ENCODE results near the gene TOP2A. TPM values are rescaled to one million over a fixed set of nuclear protein-coding genes. Genes with fewer than 3 reads are reported as not detected.

TOP2A gene
- total RNA-seq, 4 donors from 2014 or later, result 8.1 to 45.2 (median 22.2) TPM

- no peaks in the 10 kb centered on the region for H3K9me3 ChIP-seq
- H3K4me3 ChIP-seq, result peak overlapping the region; percentile 70
- TF ChIP-seq EP300 (IDR thresholded peaks at IDR 0.05), result no peak
- 13% methylated on average over 16 of the region's 38 CpGs for WGBS
- no peaks in the 10 kb centered on the region for H3K36me3 ChIP-seq
- peak overlapping the region; percentile 96 for H3K27ac ChIP-seq
- H3K4me1 ChIP-seq, result peaks cover 96% of the 10 kb centered on the region
- DNase-seq (ENCODE audit: low spot score in 2 of 2), result no peak
- H3K27me3 ChIP-seq, result no peaks in the 10 kb centered on the region
Measured at GRCh38 chr17:40342504-40343218, 75.0 kb downstream of the TOP2A start.

- peak in 1 of 2 donors; percentile 93 for DNase-seq (ENCODE audit: low spot score in 2 of 2)
- Histone ChIP-seq H3K36me3 (no peaks in the 10 kb centered on the region), H3K9me3 (no peaks in the 10 kb centered on the region), H3K4me3 (peak overlapping the region; percentile 70), H3K27me3 (no peaks in the 10 kb centered on the region), H3K4me1 (peaks cover 96% of the 10 kb centered on the region), H3K27ac (peak overlapping the region; percentile 96)
- TF ChIP-seq EP300 (IDR thresholded peaks at IDR 0.05) (no peak), CTCF (IDR thresholded peaks at IDR 0.05) (no peak), POLR2AphosphoS5 (IDR thresholded peaks at IDR 0.05) (no peak), POLR2A (IDR thresholded peaks at IDR 0.05) (no peak)
- 2% methylated on average over 22 of the region's 55 CpGs for WGBS
Measured at GRCh38 chr17:40341808-40342503, 75.7 kb downstream of the TOP2A start.

- H3K4me1 ChIP-seq, result peaks cover 95% of the 10 kb centered on the region
- no peaks in the 10 kb centered on the region for H3K27me3 ChIP-seq
- no peaks in the 10 kb centered on the region for H3K9me3 ChIP-seq
- no peaks in the 10 kb centered on the region for H3K36me3 ChIP-seq
- peak overlapping the region; percentile 70 for H3K4me3 ChIP-seq
- 0% methylated on average over 3 of the region's 55 CpGs for WGBS
- peak; percentile 96 to 98 for DNase-seq (ENCODE audit: low spot score in 2 of 2)
- H3K27ac ChIP-seq, result peak overlapping the region; percentile 96
- TF ChIP-seq POLR2A (IDR thresholded peaks at IDR 0.05), result peak; percentile 33 to 86
- TF ChIP-seq CTCF (IDR thresholded peaks at IDR 0.05), result no peak
- TF ChIP-seq POLR2AphosphoS5 (IDR thresholded peaks at IDR 0.05), result peak in 2 of 3 donors; percentile 71 to 86
Measured at GRCh38 chr17:40340880-40341807, 76.6 kb downstream of the TOP2A start.

GRCh38 chr17:40340327-40340726 lies 77.4 kb downstream of the TOP2A start:
- WGBS, result 78% methylated on average over 1 of the region's 1 CpG
- Histone ChIP-seq H3K27ac (peak overlapping the region; percentile 96), H3K4me3 (no peak overlapping the region), H3K4me1 (peaks cover 95% of the 10 kb centered on the region), H3K27me3 (no peaks in the 10 kb centered on the region), H3K9me3 (no peaks in the 10 kb centered on the region), H3K36me3 (no peaks in the 10 kb centered on the region)
- DNase-seq (ENCODE audit: low spot score in 2 of 2), result no peak
- no peak for TF ChIP-seq POLR2AphosphoS5 (IDR thresholded peaks at IDR 0.05)
- TF ChIP-seq EP300 (IDR thresholded peaks at IDR 0.05), result no peak
- no peak for TF ChIP-seq CTCF (IDR thresholded peaks at IDR 0.05)
- no peak for TF ChIP-seq POLR2A (IDR thresholded peaks at IDR 0.05)

- no peak for DNase-seq (ENCODE audit: low spot score in 2 of 2)
- Histone ChIP-seq H3K36me3 (no peaks in the 10 kb centered on the region), H3K4me3 (no peak overlapping the region), H3K9me3 (no peaks in the 10 kb centered on the region), H3K27me3 (no peaks in the 10 kb centered on the region), H3K27ac (peak overlapping the region; percentile 96), H3K4me1 (peaks cover 95% of the 10 kb centered on the region)
- 70% methylated on average over 12 of the region's 13 CpGs for WGBS
- TF ChIP-seq POLR2A (IDR thresholded peaks at IDR 0.05) (no peak), POLR2AphosphoS5 (IDR thresholded peaks at IDR 0.05) (no peak), EP300 (IDR thresholded peaks at IDR 0.05) (no peak), CTCF (IDR thresholded peaks at IDR 0.05) (no peak)
Measured at GRCh38 chr17:40338941-40339649, 78.6 kb downstream of the TOP2A start.
